GM15510 (cell line): ENCODE data around the gene ASPM.

Experiments
- POLR2A ChIP-seq: IDR thresholded peaks from 3 replicates; pipeline ENCODE4 v1.6.1; 2011; ENCODE audit warnings: borderline replicate concordance; ENCODE audit not compliant: insufficient read length; ENCODE audit errors: extremely low read depth

The ASPM gene, protein sequence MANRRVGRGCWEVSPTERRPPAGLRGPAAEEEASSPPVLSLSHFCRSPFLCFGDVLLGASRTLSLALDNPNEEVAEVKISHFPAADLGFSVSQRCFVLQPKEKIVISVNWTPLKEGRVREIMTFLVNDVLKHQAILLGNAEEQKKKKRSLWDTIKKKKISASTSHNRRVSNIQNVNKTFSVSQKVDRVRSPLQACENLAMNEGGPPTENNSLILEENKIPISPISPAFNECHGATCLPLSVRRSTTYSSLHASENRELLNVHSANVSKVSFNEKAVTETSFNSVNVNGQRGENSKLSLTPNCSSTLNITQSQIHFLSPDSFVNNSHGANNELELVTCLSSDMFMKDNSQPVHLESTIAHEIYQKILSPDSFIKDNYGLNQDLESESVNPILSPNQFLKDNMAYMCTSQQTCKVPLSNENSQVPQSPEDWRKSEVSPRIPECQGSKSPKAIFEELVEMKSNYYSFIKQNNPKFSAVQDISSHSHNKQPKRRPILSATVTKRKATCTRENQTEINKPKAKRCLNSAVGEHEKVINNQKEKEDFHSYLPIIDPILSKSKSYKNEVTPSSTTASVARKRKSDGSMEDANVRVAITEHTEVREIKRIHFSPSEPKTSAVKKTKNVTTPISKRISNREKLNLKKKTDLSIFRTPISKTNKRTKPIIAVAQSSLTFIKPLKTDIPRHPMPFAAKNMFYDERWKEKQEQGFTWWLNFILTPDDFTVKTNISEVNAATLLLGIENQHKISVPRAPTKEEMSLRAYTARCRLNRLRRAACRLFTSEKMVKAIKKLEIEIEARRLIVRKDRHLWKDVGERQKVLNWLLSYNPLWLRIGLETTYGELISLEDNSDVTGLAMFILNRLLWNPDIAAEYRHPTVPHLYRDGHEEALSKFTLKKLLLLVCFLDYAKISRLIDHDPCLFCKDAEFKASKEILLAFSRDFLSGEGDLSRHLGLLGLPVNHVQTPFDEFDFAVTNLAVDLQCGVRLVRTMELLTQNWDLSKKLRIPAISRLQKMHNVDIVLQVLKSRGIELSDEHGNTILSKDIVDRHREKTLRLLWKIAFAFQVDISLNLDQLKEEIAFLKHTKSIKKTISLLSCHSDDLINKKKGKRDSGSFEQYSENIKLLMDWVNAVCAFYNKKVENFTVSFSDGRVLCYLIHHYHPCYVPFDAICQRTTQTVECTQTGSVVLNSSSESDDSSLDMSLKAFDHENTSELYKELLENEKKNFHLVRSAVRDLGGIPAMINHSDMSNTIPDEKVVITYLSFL (N-terminal part only)

DNA sequence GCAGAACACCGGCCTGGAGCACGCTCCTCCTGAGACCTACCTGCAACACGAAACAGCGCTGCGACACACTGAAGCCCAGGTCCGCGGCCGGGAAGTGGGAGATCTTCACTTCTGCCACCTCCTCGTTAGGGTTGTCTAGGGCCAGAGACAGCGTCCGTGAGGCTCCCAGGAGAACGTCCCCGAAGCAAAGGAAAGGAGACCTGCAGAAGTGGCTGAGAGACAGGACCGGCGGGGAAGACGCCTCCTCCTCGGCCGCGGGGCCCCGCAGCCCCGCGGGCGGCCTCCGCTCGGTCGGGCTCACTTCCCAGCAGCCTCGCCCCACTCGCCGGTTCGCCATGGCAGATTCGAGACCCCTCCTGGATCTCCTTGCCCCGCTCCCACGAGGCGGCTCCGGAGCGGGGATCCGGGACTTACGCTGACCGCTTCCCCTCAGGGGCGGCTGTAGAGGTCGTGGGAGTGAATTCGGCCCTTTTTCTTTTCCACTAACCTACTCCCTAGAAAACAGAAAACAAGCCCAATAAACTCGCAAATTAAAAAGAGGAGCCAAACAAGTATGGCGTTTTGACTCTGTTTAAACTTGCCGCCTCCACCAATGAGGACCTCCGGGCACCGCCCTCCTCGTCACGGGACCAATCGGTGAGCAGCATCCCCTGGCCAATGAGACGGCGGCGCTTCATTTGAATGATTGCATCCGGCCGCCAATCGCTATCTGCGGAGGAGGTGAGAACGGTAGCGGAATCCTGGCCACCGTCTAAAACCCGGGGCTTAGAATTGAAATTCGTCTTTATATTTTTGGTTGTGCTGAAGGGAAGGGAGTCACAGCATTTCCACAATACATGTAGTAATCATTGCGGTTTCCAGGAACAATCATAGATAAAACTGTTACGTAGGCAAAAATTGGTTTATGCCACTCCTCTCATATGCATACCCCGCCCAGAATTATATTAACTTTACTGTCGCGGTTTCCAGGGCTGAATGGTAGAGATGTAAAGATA is at the start of gene ASPM:
Gene ASPM, minus strand, starts transcription at position 569 of the 995 bp plus-strand sequence. Its CDS starts 232 bp downstream, at position 337.
- peak; percentile 22 for TF ChIP-seq POLR2A

DNA sequence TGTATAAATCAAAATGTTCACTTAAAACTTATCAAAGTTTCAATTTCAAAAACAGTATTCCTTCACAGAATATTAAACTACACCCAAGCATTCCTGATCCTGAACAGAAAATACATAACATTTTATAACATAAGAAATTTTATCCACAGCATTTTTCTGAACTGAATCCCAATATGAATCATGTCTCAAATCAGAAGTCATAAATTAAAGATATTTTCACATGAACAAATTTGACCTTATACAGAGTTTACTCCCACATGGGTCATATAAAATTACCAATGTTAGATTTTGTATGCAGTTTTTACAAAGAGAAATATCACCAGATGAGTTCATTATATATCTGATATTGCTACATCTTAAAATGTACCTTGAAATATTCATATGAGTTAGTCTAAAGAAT is 48.6 kb upstream of the ASPM start:
- TF ChIP-seq POLR2A: no peak

DNA sequence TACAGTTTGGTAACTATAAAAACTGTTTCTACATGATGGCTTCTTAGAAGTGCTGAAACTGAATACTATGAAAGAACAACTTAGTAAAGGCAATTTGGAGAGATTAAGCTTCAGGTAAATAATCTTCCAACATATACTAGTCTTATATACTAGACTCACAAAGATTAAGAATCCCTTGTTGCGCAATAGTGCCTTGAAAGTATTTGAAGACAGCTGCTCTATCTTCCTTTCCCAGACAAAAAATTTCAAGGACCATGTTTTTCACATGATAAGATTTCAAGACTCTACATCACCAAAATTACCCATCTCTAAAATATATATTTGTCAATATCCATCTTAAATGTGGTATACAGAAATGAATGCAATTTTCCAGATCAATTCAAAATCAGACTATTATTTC is 37.7 kb upstream of the ASPM start:
- TF ChIP-seq POLR2A: no peak

DNA sequence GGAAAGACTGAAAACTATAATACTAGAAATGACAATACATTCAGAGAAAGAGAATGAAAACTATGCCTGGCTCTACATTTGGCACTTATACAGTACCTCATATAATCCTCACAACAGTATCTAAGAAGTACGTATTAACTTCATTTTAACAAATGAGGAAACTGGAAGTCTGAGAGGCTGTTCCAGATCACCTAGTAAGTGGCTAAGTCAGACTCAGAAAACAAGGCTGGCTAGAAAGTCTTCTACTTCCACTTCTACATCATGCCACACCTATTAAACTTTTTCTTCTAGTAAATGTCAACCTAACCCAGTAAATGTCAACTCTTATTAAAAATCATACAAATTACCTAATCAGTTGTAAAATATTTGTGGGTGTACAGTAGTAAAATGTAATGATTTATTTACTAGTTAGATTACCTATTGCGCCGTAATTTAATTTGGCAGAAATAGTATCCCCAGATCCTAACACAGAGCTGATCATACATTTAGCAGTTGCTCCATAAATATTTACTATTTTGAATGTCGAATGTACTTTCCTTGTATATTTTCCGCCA is 36.8 kb upstream of the ASPM start:
- no peak for TF ChIP-seq POLR2A

DNA sequence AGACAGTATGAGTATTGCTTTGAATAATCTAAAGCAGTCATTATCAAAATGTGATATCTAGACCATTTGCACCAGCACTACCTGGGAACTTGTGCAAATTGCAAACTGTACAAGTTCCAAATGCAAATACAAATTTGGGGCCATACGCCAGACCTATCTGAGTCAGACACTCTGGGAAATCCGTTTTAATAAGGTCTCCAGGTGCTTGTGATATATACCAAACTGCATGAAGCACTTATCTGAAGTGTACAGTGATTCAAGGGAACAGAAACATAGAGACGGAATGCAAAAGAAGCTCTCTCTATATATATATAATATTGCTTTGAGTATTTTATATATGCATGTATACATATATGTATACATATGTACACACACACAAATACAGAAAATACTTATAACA is 36.2 kb upstream of the ASPM start:
- no peak for TF ChIP-seq POLR2A

DNA sequence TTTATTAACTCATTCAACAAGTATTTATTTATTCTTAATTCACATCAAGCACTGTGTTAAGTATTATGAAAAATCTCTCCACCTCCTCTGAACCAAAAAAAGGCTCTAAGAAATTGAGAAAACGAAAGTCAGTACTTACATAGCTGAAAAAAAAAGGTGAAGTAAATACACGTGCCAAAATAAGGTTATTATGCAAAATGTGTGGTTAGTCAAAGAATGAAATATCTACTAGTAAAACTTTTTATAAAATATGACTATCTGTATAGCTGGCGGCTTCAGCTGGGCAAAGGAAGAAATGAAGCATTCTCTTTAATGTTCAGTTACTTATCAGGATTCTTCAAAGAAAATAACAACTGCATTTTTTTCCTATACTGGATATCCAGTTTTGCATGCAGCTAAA is 35.5 kb upstream of the ASPM start:
- no peak for TF ChIP-seq POLR2A

DNA sequence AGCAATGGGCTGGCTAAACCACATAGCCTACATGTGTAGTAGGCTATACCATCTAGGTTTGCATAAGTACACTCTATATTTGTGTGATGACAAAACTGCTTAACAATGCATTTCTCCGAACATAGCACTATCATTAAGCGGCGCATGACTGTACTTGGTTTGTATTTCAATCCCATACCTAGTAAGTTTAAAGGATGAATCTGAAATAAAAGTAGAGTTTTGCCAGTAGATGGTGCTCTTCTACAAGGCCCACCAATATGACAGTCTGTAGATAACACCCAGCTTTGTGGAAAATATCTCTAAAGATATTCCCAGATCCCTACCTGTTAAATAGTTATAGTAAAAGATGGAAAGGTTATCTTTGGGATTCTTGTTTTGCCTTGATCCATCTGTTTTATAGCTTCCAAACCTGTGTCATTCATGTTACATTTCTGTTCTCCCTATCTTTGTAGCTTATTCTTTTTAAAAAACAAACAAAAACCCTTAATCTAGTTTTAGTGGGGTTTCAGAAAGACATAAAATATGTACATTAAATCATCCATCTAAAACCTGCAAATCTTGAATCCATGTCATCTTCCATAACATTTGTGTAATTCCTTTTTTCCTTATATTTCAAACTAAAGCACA is 33.9 kb upstream of the ASPM start:
- TF ChIP-seq POLR2A: no peak

DNA sequence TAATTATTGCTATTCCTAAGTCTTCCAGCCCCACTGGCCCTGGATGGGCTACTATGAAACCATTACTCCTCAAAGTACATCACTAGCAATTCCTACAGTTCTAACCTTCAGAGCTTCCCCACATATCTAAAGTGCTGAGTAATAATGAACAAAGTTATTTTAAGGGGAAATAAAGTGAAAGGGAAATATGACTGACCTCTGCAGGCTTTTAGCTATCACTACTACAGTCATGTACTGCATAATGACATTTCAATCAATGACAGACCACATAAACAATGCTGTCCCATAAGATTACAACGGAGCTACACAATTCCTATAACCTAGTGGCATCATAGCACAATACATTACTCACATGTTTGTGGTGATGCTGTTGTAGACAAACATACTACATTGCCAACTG is 32.5 kb upstream of the ASPM start:
- TF ChIP-seq POLR2A: no peak

DNA sequence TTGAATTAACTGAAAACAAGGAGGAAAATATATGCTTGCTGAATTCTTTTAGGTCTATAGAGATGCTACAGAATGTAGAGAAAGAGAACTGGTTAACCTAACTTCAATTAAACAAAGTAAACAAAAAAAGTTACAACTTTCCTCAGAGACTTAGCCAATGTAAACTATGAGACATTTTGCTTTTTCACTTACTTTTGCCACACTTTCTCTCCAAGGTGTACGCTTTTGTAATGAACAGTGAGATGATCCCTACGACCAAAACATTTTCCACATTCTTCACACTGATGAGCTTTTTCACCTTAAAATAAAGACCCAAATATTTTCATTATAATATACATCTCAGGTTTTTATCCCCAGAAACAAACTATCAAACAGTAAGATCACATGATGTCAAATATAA is 28.3 kb upstream of the ASPM start:
- no peak for TF ChIP-seq POLR2A

DNA sequence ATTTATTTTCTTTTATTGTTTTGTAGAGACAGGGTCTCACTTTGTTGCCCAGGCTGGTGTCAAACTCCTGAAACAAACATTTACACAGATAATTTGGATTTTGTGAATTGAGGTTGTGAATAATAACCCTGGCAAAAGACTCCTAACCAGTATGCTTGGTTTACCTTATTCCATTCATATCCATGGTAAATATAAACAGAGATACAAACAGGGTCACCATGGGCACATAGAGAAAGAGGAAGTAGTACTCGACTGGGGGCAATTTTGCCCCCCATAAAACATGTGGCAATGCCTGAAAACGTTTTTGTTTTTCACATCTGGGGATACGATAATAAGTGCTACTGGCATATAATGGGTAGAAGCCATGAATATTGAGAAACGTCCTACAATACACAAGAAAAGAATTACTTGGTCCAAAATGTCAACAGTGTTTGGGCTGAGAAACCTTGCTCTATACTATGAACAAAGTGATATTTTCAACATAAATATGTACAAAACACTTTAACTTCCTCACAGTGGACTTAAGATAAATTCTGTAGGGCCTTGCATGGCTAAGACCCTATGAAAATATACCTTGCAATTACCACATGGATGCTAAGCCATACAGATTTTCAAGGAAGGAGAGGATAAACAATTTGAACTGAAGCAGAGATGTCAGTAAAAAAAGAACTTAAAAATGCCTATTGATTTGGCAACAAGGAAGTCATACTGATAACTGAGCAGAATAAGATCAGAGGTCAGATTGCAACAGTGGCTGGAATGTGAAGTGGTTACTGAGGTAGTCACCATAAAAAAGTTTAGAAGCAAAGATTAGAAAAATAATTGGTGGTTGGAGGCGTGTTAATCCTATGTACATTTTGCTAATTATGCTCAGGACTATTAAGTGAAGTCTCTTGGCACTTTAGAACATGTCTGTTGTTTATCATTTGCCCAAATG is 27.4 kb upstream of the ASPM start:
- TF ChIP-seq POLR2A: no peak

DNA sequence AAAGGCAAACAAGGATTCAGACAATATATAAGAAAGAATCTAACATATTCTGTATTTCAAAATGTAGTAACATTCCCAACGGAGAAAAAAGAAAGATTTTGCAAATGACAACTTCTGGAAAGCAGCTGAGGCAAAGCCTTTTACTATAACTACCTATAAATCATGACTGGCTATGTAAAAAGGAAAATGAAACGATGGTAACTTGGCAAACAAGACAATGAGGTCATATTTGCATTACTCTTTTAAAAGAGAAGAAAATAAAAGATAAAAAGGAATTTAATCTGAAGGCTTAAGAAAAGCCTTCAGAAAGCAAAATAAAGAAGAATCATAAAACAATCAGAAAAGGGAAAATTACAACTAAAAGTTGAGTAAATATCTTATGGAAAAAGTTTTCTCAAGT is 25.1 kb upstream of the ASPM start:
- TF ChIP-seq POLR2A: no peak

DNA sequence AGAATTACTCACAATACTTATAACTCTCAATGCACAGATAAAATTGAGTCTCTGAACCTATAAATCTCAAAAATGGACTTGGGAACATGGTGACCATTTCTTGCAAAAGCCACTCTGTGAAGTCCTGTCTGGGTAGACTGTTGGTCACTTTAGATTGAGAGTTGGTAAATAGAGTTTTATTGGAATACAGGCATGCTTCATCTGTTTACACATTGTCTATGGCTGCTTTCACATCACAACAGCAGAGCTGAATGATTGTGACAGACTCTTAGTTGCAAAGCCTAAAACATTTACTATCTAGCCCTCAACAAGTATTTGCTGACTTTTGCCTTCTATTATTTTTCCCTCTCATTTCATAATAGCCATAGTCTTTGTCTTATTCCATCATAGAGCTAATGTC is 24.1 kb upstream of the ASPM start:
- TF ChIP-seq POLR2A: no peak
